ENCODE data around the gene RBX1.

Gene RBX1

GRCh38 chr22:41022470-41023298, 71.5 kb downstream of the RBX1 start:
- peak; percentile 71 for DNase-seq (ENCODE audit: low read depth)
